ENCODE measurements around the gene SIM2. TPM values are rescaled to one million over a fixed set of nuclear protein-coding genes. Genes with fewer than 3 reads are reported as not detected.

The SIM2 gene
- total and polyA plus RNA-seq, 3 donors from 2014 or later: 0.19 to 0.90 (median 0.71) TPM

- TF ChIP-seq CTCF (IDR thresholded peaks at IDR 0.05): no peak
- no peak for TF ChIP-seq POLR2A (IDR thresholded peaks at IDR 0.05)
- WGBS, 2 donors: 95 to 99% methylated on average over 6 to 11 of the region's 11 CpGs
- Histone ChIP-seq H3K4me1 (no peaks in the 10 kb centered on the region), H3K9me3 (no peaks in the 10 kb centered on the region), H3K4me3 (no peak overlapping the region), H3K27me3 (no peaks in the 10 kb centered on the region), H3K36me3 (ENCODE audit: low read depth, missing control alignments) (no peaks in the 10 kb centered on the region), H3K27ac (no peak overlapping the region)
- no peak for DNase-seq
- intact Hi-C loops (cut with DNase I; ENCODE audit: low total_unique reads): no loop called here
Observed at GRCh38 chr21:36761685-36762084, 62.8 kb downstream of the SIM2 start.

GRCh38 chr21:36762642-36763041 lies 63.7 kb downstream of the SIM2 start:
- Histone ChIP-seq H3K27ac (no peak overlapping the region), H3K27me3 (no peaks in the 10 kb centered on the region), H3K9me3 (no peaks in the 10 kb centered on the region), H3K4me3 (no peak overlapping the region), H3K4me1 (no peaks in the 10 kb centered on the region), H3K36me3 (ENCODE audit: low read depth, missing control alignments) (no peaks in the 10 kb centered on the region)
- intact Hi-C loops (cut with DNase I; ENCODE audit: low total_unique reads): no loop called here
- 54 to 59% methylated on average over 9 of the region's 9 CpGs for WGBS, 2 donors
- peak; percentile 23 for DNase-seq
- TF ChIP-seq POLR2A (IDR thresholded peaks at IDR 0.05) (no peak), CTCF (IDR thresholded peaks at IDR 0.05) (no peak)

- peaks cover 3% of the 10 kb centered on the region for H3K4me1 ChIP-seq
- H3K27me3 ChIP-seq: no peaks in the 10 kb centered on the region
- no peak for DNase-seq
- no peak for TF ChIP-seq CTCF (IDR thresholded peaks at IDR 0.05)
- TF ChIP-seq POLR2A (IDR thresholded peaks at IDR 0.05): no peak
- 88 to 91% methylated on average over 6 of the region's 6 CpGs for WGBS, 2 donors
- intact Hi-C loops (cut with DNase I; ENCODE audit: low total_unique reads): no loop called here
- H3K9me3 ChIP-seq: no peaks in the 10 kb centered on the region
- H3K27ac ChIP-seq: no peak overlapping the region
- H3K4me3 ChIP-seq: no peak overlapping the region
- no peaks in the 10 kb centered on the region for H3K36me3 ChIP-seq (ENCODE audit: low read depth, missing control alignments)
Observed at GRCh38 chr21:36763305-36763704, 64.4 kb downstream of the SIM2 start.

- intact Hi-C loops (cut with DNase I; ENCODE audit: low total_unique reads): no loop called here
- peaks cover 15% of the 10 kb centered on the region for H3K4me1 ChIP-seq
- no peaks in the 10 kb centered on the region for H3K27me3 ChIP-seq
- no peak overlapping the region for H3K4me3 ChIP-seq
- no peak for DNase-seq
- WGBS, 2 donors: 87 to 95% methylated on average over 4 of the region's 4 CpGs
- H3K36me3 ChIP-seq (ENCODE audit: low read depth, missing control alignments): no peaks in the 10 kb centered on the region
- TF ChIP-seq CTCF (IDR thresholded peaks at IDR 0.05): no peak
- no peak for TF ChIP-seq POLR2A (IDR thresholded peaks at IDR 0.05)
- H3K9me3 ChIP-seq: no peaks in the 10 kb centered on the region
- no peak overlapping the region for H3K27ac ChIP-seq
Observed at GRCh38 chr21:36765229-36765628, 66.3 kb downstream of the SIM2 start.

GRCh38 chr21:36766511-36766910 lies 67.6 kb downstream of the SIM2 start:
- no peak for DNase-seq
- H3K36me3 ChIP-seq (ENCODE audit: low read depth, missing control alignments): no peaks in the 10 kb centered on the region

More at GRCh38 chr21:36766511-36766910, 67.6 kb downstream of the SIM2 start:
- Histone ChIP-seq H3K27ac (no peak overlapping the region), H3K27me3 (no peaks in the 10 kb centered on the region), H3K9me3 (no peaks in the 10 kb centered on the region), H3K4me3 (no peak overlapping the region), H3K4me1 (peaks cover 15% of the 10 kb centered on the region)
- no peak for TF ChIP-seq POLR2A (IDR thresholded peaks at IDR 0.05)
- TF ChIP-seq CTCF (IDR thresholded peaks at IDR 0.05): no peak
- WGBS, 2 donors: 89 to 93% methylated on average over 6 of the region's 6 CpGs
- intact Hi-C loops (cut with DNase I; ENCODE audit: low total_unique reads): no loop called here

Measured in testis (tissue), 3 donors.